Mesendoderm (in vitro differentiated cells): ENCODE data around the gene LAP3. TPM values are rescaled to one million over a fixed set of nuclear protein-coding genes. Genes with fewer than 3 reads are reported as not detected.
A peak's percentile ranks its signal among the peaks of the same experiment; 100 is the strongest.

Experiments used
- DNase-seq: peaks from one replicate; pipeline ENCODE4 v3.0.0; 2013
- H2AK5ac ChIP-seq: 2 replicates; pipeline ENCODE4 v1.6.1; 2013; ENCODE audit warnings: low read length, inconsistent platforms
- H2BK120ac ChIP-seq: 2 replicates; pipeline ENCODE4 v1.6.1; 2013; ENCODE audit warnings: low read depth, mild to moderate bottlenecking, low read length, moderate library complexity, mixed read lengths
- H2BK15ac ChIP-seq: replicated peaks from 2 replicates; pipeline ENCODE4 v1.6.1; 2013; ENCODE audit warnings: low read depth, mild to moderate bottlenecking, moderate library complexity
- H2BK5ac ChIP-seq: 2 replicates; pipeline ENCODE4 v1.6.1; 2013; ENCODE audit warnings: low read length, inconsistent platforms
- H3K18ac ChIP-seq: 2 replicates; pipeline ENCODE4 v1.6.1; 2013; ENCODE audit warnings: mild to moderate bottlenecking, low read length, mixed read lengths
- H3K23ac ChIP-seq: one replicate; pipeline ENCODE4 v1.6.1; 2013; ENCODE audit warnings: low read length
- H3K27ac ChIP-seq: 2 replicates; pipeline ENCODE4 v1.5.1; 2013; ENCODE audit warnings: low read depth, mild to moderate bottlenecking, inconsistent platforms, low read length, moderate library complexity
- H3K27me3 ChIP-seq: 2 replicates; pipeline ENCODE4 v1.6.1; 2013; ENCODE audit warnings: low read length, control low read depth, mild to moderate bottlenecking, inconsistent platforms; ENCODE audit not compliant: insufficient read depth, poor library complexity
- H3K36me3 ChIP-seq: 2 replicates; pipeline ENCODE4 v1.6.1; 2013; ENCODE audit warnings: low read length, inconsistent platforms; ENCODE audit not compliant: control insufficient read depth, insufficient read depth
- H3K4ac ChIP-seq: one replicate; pipeline ENCODE4 v1.6.1; 2013; ENCODE audit warnings: low read depth, mild to moderate bottlenecking, low read length, moderate library complexity
- H3K4me1 ChIP-seq: 2 replicates; pipeline ENCODE4 v1.6.1; 2013; ENCODE audit warnings: low read depth, low read length, inconsistent platforms; ENCODE audit not compliant: control insufficient read depth
- H3K4me2 ChIP-seq: 2 replicates; pipeline ENCODE4 v1.6.1; 2013; ENCODE audit warnings: low read length
- H3K4me3 ChIP-seq: 2 replicates; pipeline ENCODE4 v1.5.1; 2013; ENCODE audit warnings: mild to moderate bottlenecking, low read length
- H3K56ac ChIP-seq: one replicate; pipeline ENCODE4 v1.6.1; 2013; ENCODE audit warnings: low read length
- H3K79me1 ChIP-seq: 2 replicates; pipeline ENCODE4 v1.6.1; 2013; ENCODE audit warnings: low read length, inconsistent platforms
- H3K79me2 ChIP-seq: 2 replicates; pipeline ENCODE4 v1.6.1; 2013; ENCODE audit warnings: mild to moderate bottlenecking, low read length; ENCODE audit not compliant: control insufficient read depth, insufficient read depth
- H3K9ac ChIP-seq: 2 replicates; pipeline ENCODE4 v1.6.1; 2013; ENCODE audit warnings: low read length, inconsistent platforms
- H4K5ac ChIP-seq: one replicate; pipeline ENCODE4 v1.6.1; 2013; ENCODE audit warnings: low read length
- H4K8ac ChIP-seq: one replicate; pipeline ENCODE4 v1.6.1; 2013; ENCODE audit warnings: low read depth, mild to moderate bottlenecking, control low read depth, low read length, moderate library complexity
- WGBS: extraction: QIAGEN DNeasy Blood & Tissue Kit; methylation state at CpG from one replicate; pipeline ENCODE4 v1.1.7; 2013; ENCODE audit warnings: low lambda C conversion rate, missing lambda C conversion rate; ENCODE audit not compliant: insufficient coverage; ENCODE audit errors: extremely low coverage; 5-methylcytosine and 5-hydroxymethylcytosine counted together
- polyA plus RNA-seq, 2 experiments: library from polyadenylated mRNA; stranded (reverse); fragments of 200-250 nt; gene quantifications; one replicate each; pipeline ENCODE4 v1.2.3, GENCODE V29; 2013

The LAP3 gene
- polyA plus RNA-seq (2013, experiment 1 of 2) = 45.8 TPM
- 46.7 TPM for polyA plus RNA-seq (2013, experiment 2 of 2)

GRCh38 chr4:17576932-17577664, at the start of gene LAP3:
LAP3 (plus strand) TSS chr4:17577198; CDS start chr4:17577466, 268 bp downstream.
- H3K36me3 ChIP-seq = no peaks in the 10 kb centered on the region
- peaks cover 7% of the 10 kb centered on the region for H3K79me1 ChIP-seq
- no peak within 1 kb of the TSS for H3K18ac ChIP-seq
- no peak within 1 kb of the TSS for H4K5ac ChIP-seq
- peak within 1 kb of the TSS; percentile 85 for H3K56ac ChIP-seq
- H4K8ac ChIP-seq = no peak within 1 kb of the TSS
- peak within 1 kb of the TSS; percentile 75 for H3K9ac ChIP-seq
- WGBS = no CpG with 5 or more reads among the region's 91 CpGs
- H2BK5ac ChIP-seq = no peak within 1 kb of the TSS
- H3K4ac ChIP-seq = no peak within 1 kb of the TSS
- H3K4me1 ChIP-seq = peaks cover 5% of the 10 kb centered on the region
- peak within 1 kb of the TSS; percentile 55 for H3K4me3 ChIP-seq
- H3K79me2 ChIP-seq = no peaks in the 10 kb centered on the region
- no peak within 1 kb of the TSS for H2BK15ac ChIP-seq
- no peak within 1 kb of the TSS for H2BK120ac ChIP-seq
- peak within 1 kb of the TSS; percentile 20 for H3K27ac ChIP-seq
- no peaks in the 10 kb centered on the region for H3K27me3 ChIP-seq
- H3K23ac ChIP-seq = no peak within 1 kb of the TSS
- DNase-seq = peak; percentile 97
- no peak within 1 kb of the TSS for H2AK5ac ChIP-seq
- H3K4me2 ChIP-seq = peak within 1 kb of the TSS; percentile 90

DNA sequence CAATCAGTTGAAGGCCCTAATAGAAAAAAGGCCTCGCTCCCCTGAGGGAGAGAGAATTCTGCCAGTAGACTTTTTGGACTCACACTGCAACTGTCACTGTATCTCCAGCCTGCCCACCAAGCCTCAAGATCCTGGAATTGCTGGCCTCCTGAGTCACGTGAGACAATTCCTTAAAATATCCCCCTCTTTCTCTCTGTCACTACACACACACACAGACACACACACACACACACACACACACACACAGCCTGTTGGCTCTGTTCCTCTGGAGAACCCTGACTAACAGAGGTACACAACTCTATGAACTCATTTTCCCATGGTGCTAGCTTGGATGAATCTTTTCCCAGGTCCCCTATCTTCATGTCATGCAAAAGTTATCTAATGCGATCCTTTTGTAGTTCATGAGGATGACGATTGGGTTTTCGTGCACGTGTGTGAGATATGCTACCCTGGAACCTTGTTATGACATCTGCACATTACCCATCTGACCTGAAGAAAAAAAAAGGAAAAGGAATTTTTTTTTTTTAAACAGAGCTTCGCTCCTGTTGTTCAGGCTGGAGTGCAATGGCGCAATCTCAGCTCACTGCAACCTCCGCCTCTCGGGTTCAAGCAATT, 48.3 kb upstream of the LAP3 start:
- Histone ChIP-seq H3K36me3 (no peaks in the 10 kb centered on the region), H4K5ac (no peak overlapping the region), H3K27ac (no peak overlapping the region), H3K4me2 (no peak overlapping the region), H3K27me3 (no peaks in the 10 kb centered on the region), H3K18ac (no peak overlapping the region), H4K8ac (no peak overlapping the region), H3K79me1 (no peaks in the 10 kb centered on the region), H3K56ac (no peak overlapping the region), H2BK120ac (no peak overlapping the region), H3K4me3 (no peak overlapping the region), H3K23ac (no peak overlapping the region), H3K79me2 (no peaks in the 10 kb centered on the region), H2BK15ac (no peak overlapping the region), H2AK5ac (no peak overlapping the region), H2BK5ac (no peak overlapping the region), H3K4me1 (no peaks in the 10 kb centered on the region), H3K4ac (no peak overlapping the region), H3K9ac (no peak overlapping the region)
- whole genome bisulfite sequencing = no CpG with 5 or more reads among the region's 10 CpGs
- no peak for DNase-seq

DNA sequence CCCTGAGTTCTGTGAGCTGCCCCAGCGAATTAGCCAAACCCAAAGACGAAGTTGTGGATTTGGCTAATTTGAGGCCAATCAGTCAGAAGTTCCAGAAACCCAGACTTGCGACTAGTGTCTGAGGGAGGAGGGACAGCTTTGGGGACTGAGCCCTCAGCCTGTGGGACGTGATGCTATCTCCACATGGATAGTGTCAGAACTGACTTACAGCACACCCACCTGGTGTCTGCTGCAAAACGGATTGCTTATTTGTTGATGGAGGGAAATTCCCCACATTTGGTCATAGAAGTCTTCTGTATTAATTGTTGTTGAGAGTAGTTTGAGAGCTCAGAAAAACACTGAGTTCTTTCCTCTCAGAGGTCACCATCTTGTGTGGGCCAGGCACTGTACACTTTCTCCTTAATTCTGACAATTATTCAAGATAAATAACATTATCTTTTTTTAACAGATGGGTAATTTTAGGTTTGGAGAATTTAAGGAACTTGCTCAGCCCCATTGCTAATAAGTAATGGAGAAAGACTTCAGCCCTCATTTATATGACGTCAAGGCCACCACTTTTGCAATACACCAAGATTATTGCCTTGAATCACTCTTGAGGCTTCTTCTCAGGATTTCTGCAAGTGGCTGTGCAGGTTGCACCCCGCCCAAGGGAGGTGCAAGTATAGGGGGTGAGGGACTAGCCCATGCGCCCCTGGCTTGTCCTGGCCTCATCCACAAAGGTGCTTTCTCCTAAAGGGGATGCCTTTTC, 45.3 kb upstream of the LAP3 start:
- no peak overlapping the region for H3K56ac ChIP-seq
- H2BK5ac ChIP-seq = no peak overlapping the region
- H3K4me2 ChIP-seq = no peak overlapping the region
- H3K79me1 ChIP-seq = no peaks in the 10 kb centered on the region
- no peak overlapping the region for H3K9ac ChIP-seq
- no peak overlapping the region for H3K23ac ChIP-seq
- H3K79me2 ChIP-seq = no peaks in the 10 kb centered on the region
- no peak overlapping the region for H4K8ac ChIP-seq
- no peaks in the 10 kb centered on the region for H3K36me3 ChIP-seq
- H3K27me3 ChIP-seq = no peaks in the 10 kb centered on the region
- no peak overlapping the region for H4K5ac ChIP-seq
- WGBS = no CpG with 5 or more reads among the region's 8 CpGs
- no peak overlapping the region for H2BK15ac ChIP-seq
- DNase-seq = no peak
- H2BK120ac ChIP-seq = no peak overlapping the region
- H3K4me1 ChIP-seq = no peaks in the 10 kb centered on the region
- H2AK5ac ChIP-seq = no peak overlapping the region
- H3K4me3 ChIP-seq = no peak overlapping the region
- H3K18ac ChIP-seq = no peak overlapping the region
- H3K4ac ChIP-seq = no peak overlapping the region
- no peak overlapping the region for H3K27ac ChIP-seq

GRCh38 chr4:17534705-17535104, 42.3 kb upstream of the LAP3 start:
- H3K79me1 ChIP-seq = no peaks in the 10 kb centered on the region
- no peak overlapping the region for H3K18ac ChIP-seq

DNA sequence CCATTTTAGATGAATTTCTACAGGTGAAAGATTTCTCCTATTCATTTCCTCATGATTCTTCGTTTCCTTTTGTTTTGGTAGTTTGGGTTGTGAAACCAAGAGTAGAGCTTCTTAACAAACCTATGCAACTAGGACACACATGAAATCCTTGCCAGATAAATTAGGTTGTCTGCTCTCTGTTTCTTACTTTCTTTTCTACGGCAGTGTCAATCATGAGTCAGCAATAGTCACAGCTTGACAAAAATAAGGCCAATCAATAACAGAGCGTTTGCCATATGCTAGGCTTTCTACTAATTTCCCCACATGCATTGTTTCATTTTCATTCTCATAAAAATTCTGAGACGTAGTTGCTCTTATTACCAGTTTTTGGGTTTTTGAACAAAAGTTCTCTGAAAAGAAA, 41.8 kb upstream of the LAP3 start:
- H3K4ac ChIP-seq = no peak overlapping the region
- no peak overlapping the region for H4K8ac ChIP-seq
- no peaks in the 10 kb centered on the region for H3K79me1 ChIP-seq
- H2AK5ac ChIP-seq = no peak overlapping the region
- H3K4me3 ChIP-seq = no peak overlapping the region
- no peak overlapping the region for H2BK5ac ChIP-seq
- H3K79me2 ChIP-seq = no peaks in the 10 kb centered on the region
- no peak overlapping the region for H2BK15ac ChIP-seq
- WGBS = no CpG with 5 or more reads among the region's 4 CpGs
- no peak overlapping the region for H3K56ac ChIP-seq
- DNase-seq = no peak
- H3K9ac ChIP-seq = no peak overlapping the region
- no peak overlapping the region for H2BK120ac ChIP-seq
- no peak overlapping the region for H3K23ac ChIP-seq
- H3K4me2 ChIP-seq = no peak overlapping the region
- no peaks in the 10 kb centered on the region for H3K4me1 ChIP-seq
- H3K27ac ChIP-seq = no peak overlapping the region
- no peaks in the 10 kb centered on the region for H3K27me3 ChIP-seq
- H3K36me3 ChIP-seq = no peaks in the 10 kb centered on the region
- no peak overlapping the region for H4K5ac ChIP-seq
- no peak overlapping the region for H3K18ac ChIP-seq

More at GRCh38 chr4:17534705-17535104, 42.3 kb upstream of the LAP3 start:
- no peak overlapping the region for H3K9ac ChIP-seq
- no peak for DNase-seq
- no CpG with 5 or more reads among the region's 4 CpGs for WGBS
- H2BK5ac ChIP-seq = no peak overlapping the region
- H2BK15ac ChIP-seq = no peak overlapping the region
- no peak overlapping the region for H3K56ac ChIP-seq
- no peak overlapping the region for H3K4me3 ChIP-seq
- H3K4me1 ChIP-seq = no peaks in the 10 kb centered on the region
- H3K27me3 ChIP-seq = no peaks in the 10 kb centered on the region
- no peak overlapping the region for H3K4me2 ChIP-seq
- H3K4ac ChIP-seq = no peak overlapping the region
- H3K36me3 ChIP-seq = no peaks in the 10 kb centered on the region
- no peaks in the 10 kb centered on the region for H3K79me2 ChIP-seq
- H4K8ac ChIP-seq = no peak overlapping the region
- H4K5ac ChIP-seq = no peak overlapping the region
- H3K23ac ChIP-seq = no peak overlapping the region
- H3K27ac ChIP-seq = no peak overlapping the region
- H2AK5ac ChIP-seq = no peak overlapping the region
- no peak overlapping the region for H2BK120ac ChIP-seq
